Tibial artery (tissue), 4 donors: ENCODE results near the gene UTRN.

Experiments
- DNase-seq, 2 donors: peaks; one replicate each; pipeline ENCODE4 v3.0.0-alpha.2; 2019
- H3K27ac ChIP-seq, 2 donors: fragments of 200-600 bp; sonication (generic) in 1 of 2; 1 replicate in 1 of 2; 2 replicates in 1 of 2; pipeline ENCODE4 v1.5.1; 2018 to 2019; ENCODE audit warnings: mild to moderate bottlenecking in 1 of 2
- H3K27me3 ChIP-seq, 2 donors: fragments of 200-600 bp; sonication (generic) in 1 of 2; one replicate each; pipeline versions ENCODE4 v1.5.1 to v1.6.0; 2016 to 2019
- H3K36me3 ChIP-seq, 3 donors: fragments of 200-600 bp; sonication (generic) in 2 of 3; one replicate each; pipeline ENCODE4 v1.5.1; 2016 to 2019; ENCODE audit warnings: mild to moderate bottlenecking in 2 of 3
- H3K4me1 ChIP-seq, 4 donors: fragments of 200-600 bp; sonication (generic) in 2 of 4; 1 replicate in 3 of 4; 2 replicates in 1 of 4; pipeline ENCODE4 v1.5.1; 2016 to 2019
- H3K4me3 ChIP-seq, 2 donors: fragments of 200-600 bp; sonication (generic) in 1 of 2; 1 replicate in 1 of 2; 2 replicates in 1 of 2; pipeline ENCODE4 v1.5.1; 2018 to 2019; ENCODE audit warnings: mild to moderate bottlenecking in 2 of 2
- H3K9me3 ChIP-seq, 3 donors: fragments of 200-600 bp; sonication (generic) in 1 of 3; one replicate each; pipeline ENCODE4 v1.5.1; 2016 to 2019
- CTCF ChIP-seq, 2 experiments: fragments of 200-600 bp in 1 of 2; fragments of 450-650 bp in 1 of 2; IDR thresholded peaks; one replicate each; pipeline ENCODE4 v1.5.1; 2017 to 2019; ENCODE audit warnings: antibody characterized with exemption in 2 of 2, mild to moderate bottlenecking in 1 of 2, moderate library complexity in 1 of 2
- intact Hi-C: fragments of 100-400 bp; cut with DNase I; formaldehyde crosslinking; loops from one replicate; pipeline ENCODE4 v1.15.0; 2023; ENCODE audit warnings: low total_unique reads

Gene UTRN

GRCh38 chr6:144277174-144277573, 8.0 kb upstream of the UTRN start:
- TF ChIP-seq CTCF (IDR thresholded peaks at IDR 0.05), result no peak
- no peaks in the 10 kb centered on the region for H3K9me3 ChIP-seq
- intact Hi-C loops, result loop anchor here (5.0 to 10.0 kb wide), 2 partner anchors 50 to 172 kb away; no protein-coding TSS in a partner anchor
- H3K4me3 ChIP-seq, result no peak overlapping the region
- DNase-seq, result no peak
- H3K36me3 ChIP-seq, result no peaks in the 10 kb centered on the region
- H3K27me3 ChIP-seq, result no peaks in the 10 kb centered on the region
- no peak overlapping the region for H3K27ac ChIP-seq
- H3K4me1 ChIP-seq, result no peaks in the 10 kb centered on the region

- no peaks in the 10 kb centered on the region for H3K36me3 ChIP-seq
- DNase-seq, result no peak
- H3K4me1 ChIP-seq, result no peaks in the 10 kb centered on the region
- H3K27ac ChIP-seq, result no peak overlapping the region
- intact Hi-C loops, result loop anchor here (5.0 to 10.0 kb wide), 2 partner anchors 50 to 173 kb away; no protein-coding TSS in a partner anchor
- H3K4me3 ChIP-seq, result no peak overlapping the region
- no peak for TF ChIP-seq CTCF (IDR thresholded peaks at IDR 0.05)
- H3K9me3 ChIP-seq, result no peaks in the 10 kb centered on the region
- no peaks in the 10 kb centered on the region for H3K27me3 ChIP-seq
Measured at GRCh38 chr6:144277605-144278227, 7.4 kb upstream of the UTRN start.

GRCh38 chr6:144278659-144279314, 6.3 kb upstream of the UTRN start:
- no peaks in the 10 kb centered on the region for H3K27me3 ChIP-seq
- no peaks in the 10 kb centered on the region for H3K9me3 ChIP-seq
- H3K27ac ChIP-seq, result no peak overlapping the region
- no peak overlapping the region for H3K4me3 ChIP-seq
- intact Hi-C loops, result loop anchor here (5.0 to 10.0 kb wide), 2 partner anchors 51 to 174 kb away; no protein-coding TSS in a partner anchor
- DNase-seq, result no peak
- H3K4me1 ChIP-seq, result peaks cover 0 to 7% (median 0%) of the 10 kb centered on the region in 4 donors
- no peak for TF ChIP-seq CTCF (IDR thresholded peaks at IDR 0.05)
- H3K36me3 ChIP-seq, result no peaks in the 10 kb centered on the region

GRCh38 chr6:144279484-144280150, 5.5 kb upstream of the UTRN start:
- intact Hi-C loops, result loop anchor here (5.0 to 10.0 kb wide), 2 partner anchors 52 to 175 kb away; no protein-coding TSS in a partner anchor
- Histone ChIP-seq H3K4me1 (peaks cover 0 to 11% (median 0%) of the 10 kb centered on the region in 4 donors), H3K36me3 (no peaks in the 10 kb centered on the region), H3K27ac (no peak overlapping the region), H3K4me3 (no peak overlapping the region), H3K9me3 (no peaks in the 10 kb centered on the region), H3K27me3 (no peaks in the 10 kb centered on the region)
- TF ChIP-seq CTCF (IDR thresholded peaks at IDR 0.05), result no peak
- DNase-seq, result no peak

GRCh38 chr6:144283646-144284477, 1.3 kb upstream of the UTRN start:
- Histone ChIP-seq H3K36me3 (no peaks in the 10 kb centered on the region), H3K4me3 (peak overlapping the region; percentile 84 to 95), H3K4me1 (peaks cover 0 to 27% (median 4%) of the 10 kb centered on the region in 4 donors), H3K27ac (peak overlapping the region; percentile 95 to 96), H3K9me3 (no peaks in the 10 kb centered on the region), H3K27me3 (no peaks in the 10 kb centered on the region)
- peak in 1 of 2 experiments; percentile 15 for TF ChIP-seq CTCF (IDR thresholded peaks at IDR 0.05)
- DNase-seq, result no peak
- intact Hi-C loops, result no loop called here
